Tracheal epithelial cell (primary cell): ENCODE results near the gene TRIM56. TPM values are rescaled to one million over a fixed set of nuclear protein-coding genes. Genes with fewer than 3 reads are reported as not detected.

Experiments used
- total RNA-seq: library from RNA; depleted of rRNA; stranded (reverse); fragments of >200 nt; gene quantifications from 2 replicates; pipeline ENCODE4 v1.2.1, GENCODE V29; 2014

Gene TRIM56
- total RNA-seq, result 8.2 and 9.6 TPM in 2 replicates

DNA sequence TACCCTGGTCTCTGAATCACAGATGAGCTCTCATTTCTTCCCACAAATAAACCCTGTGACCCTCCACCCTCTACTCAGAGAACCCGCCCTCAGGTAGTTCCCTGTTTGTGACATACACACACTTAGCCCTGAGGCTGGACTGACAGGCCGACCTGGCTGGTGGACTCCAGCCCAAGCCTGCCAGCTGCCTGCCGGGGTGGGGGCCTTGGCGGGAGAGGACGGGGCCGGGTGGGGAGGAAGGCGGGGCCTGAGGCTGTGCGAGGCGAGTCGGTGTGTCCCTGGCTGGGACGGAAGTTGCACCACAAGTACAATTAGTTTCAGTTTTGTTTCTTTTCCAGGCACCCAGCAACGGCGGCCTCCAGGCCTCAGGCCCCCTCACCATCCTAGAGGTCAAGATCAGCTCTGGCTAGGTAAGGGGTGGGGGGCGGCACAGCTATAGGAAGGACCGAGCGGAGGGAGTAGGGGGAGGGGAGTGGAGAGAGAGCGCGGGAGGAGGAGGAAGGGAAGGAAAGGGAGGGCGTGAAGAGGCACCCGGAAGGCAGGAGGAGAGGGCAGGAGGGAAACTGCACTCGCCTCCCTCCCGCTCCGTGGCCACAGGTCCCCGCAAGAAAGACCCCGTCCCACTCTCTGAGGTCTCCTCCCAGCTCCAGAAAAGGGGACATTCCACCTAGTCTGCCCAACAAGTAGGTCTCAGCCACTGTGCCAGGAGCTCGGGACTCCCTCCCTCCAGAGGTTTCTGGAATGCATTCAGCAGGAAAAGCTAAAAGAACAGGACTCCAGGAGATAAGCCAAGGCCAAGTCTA is at the start of gene TRIM56:
Gene TRIM56 (plus strand): TSS at position 320 of the 803 bp plus-strand sequence. CDS start 1,832 bp downstream, outside the sequence.

GRCh38 chr7:101126651-101127459 is 41.6 kb downstream of the TRIM56 start, which contains the start of gene SERPINE1:
Gene SERPINE1, plus strand, starts transcription at chr7:101127104. Its CDS starts 1,290 bp downstream, at chr7:101128394.

Other genes with a start within 250 kb of the TRIM56 start
- gene SLC12A9, start 232.8 kb upstream of the TRIM56 start, total RNA-seq, result 17.9 and 18.3 TPM in 2 replicates
- 69.6 and 75.5 TPM in 2 replicates for gene TRIP6, start 218.1 kb upstream of the TRIM56 start, total RNA-seq
- gene SRRT, start 210.4 kb upstream of the TRIM56 start, total RNA-seq, result 22.0 and 30.8 TPM in 2 replicates
- gene UFSP1, start 195.8 kb upstream of the TRIM56 start, total RNA-seq, result 8.3 and 14.7 TPM in 2 replicates
- gene ACHE, start 189.6 kb upstream of the TRIM56 start, total RNA-seq, result 0.24 TPM in 1 of 2 replicates, not detected in the other
- not detected in 2 replicates for gene MUC3A, start 135.9 kb upstream of the TRIM56 start, total RNA-seq
- gene MUC12, start 115.9 kb upstream of the TRIM56 start, total RNA-seq, result not detected in 2 replicates
- gene MUC17, start 65.4 kb upstream of the TRIM56 start, total RNA-seq, result not detected in 2 replicates
- gene SERPINE1, start 41.6 kb downstream of the TRIM56 start, total RNA-seq, result 126 and 446 TPM in 2 replicates
- gene AP1S1, start 69.0 kb downstream of the TRIM56 start, total RNA-seq, result 116 and 212 TPM in 2 replicates
- 0.24 TPM in 1 of 2 replicates, not detected in the other for gene VGF, start 80.1 kb downstream of the TRIM56 start, total RNA-seq
- gene NAT16, start 94.8 kb downstream of the TRIM56 start, total RNA-seq, result not detected in 2 replicates
- not detected in 2 replicates for gene MOGAT3, start 115.6 kb downstream of the TRIM56 start, total RNA-seq
- 24.7 and 37.4 TPM in 2 replicates for gene PLOD3, start 132.1 kb downstream of the TRIM56 start, total RNA-seq
- 91.8 and 104 TPM in 2 replicates for gene ZNHIT1, start 132.7 kb downstream of the TRIM56 start, total RNA-seq
- 1.4 and 1.7 TPM in 2 replicates for gene CLDN15, start 152.3 kb downstream of the TRIM56 start, total RNA-seq
- gene FIS1, start 159.6 kb downstream of the TRIM56 start, total RNA-seq, result 174 and 207 TPM in 2 replicates
- 9.6 and 10.2 TPM in 2 replicates for gene IFT22, start 236.3 kb downstream of the TRIM56 start, total RNA-seq